BLaER1 treated with 17β-estradiol and CSF1 and Interleukin-3, amounts not matched to agents 10 nM and 100 nM (cell line): Measurements from ENCODE around the gene ACY1.

Source experiments
- H3K27ac ChIP-seq, 11 experiments: shearing (Covaris generic); formaldehyde crosslinking; 2 replicates each; pipeline ENCODE4 v1.8.1; 2022
- H3K27me3 ChIP-seq, 11 experiments: shearing (Covaris generic); formaldehyde crosslinking; 2 replicates each; pipeline ENCODE4 v1.8.1; 2022
- H3K36me3 ChIP-seq, 11 experiments: shearing (Covaris generic); formaldehyde crosslinking; 2 replicates each; pipeline ENCODE4 v1.8.1; 2022
- H3K4me1 ChIP-seq, 10 experiments: shearing (Covaris generic); formaldehyde crosslinking; 2 replicates each; pipeline ENCODE4 v1.8.1; 2022
- H3K4me2 ChIP-seq, 11 experiments: shearing (Covaris generic); formaldehyde crosslinking; 2 replicates each; pipeline ENCODE4 v1.8.1; 2022
- H3K4me3 ChIP-seq, 10 experiments: shearing (Covaris generic); formaldehyde crosslinking; 2 replicates each; pipeline ENCODE4 v1.8.1; 2022
- H3K9ac ChIP-seq, 11 experiments: shearing (Covaris generic); formaldehyde crosslinking; 2 replicates each; pipeline ENCODE4 v1.8.1; 2022
- H3K9me3 ChIP-seq, 11 experiments: shearing (Covaris generic); formaldehyde crosslinking; replicated peaks in 1 of 11; 2 replicates each; pipeline ENCODE4 v1.8.1; 2022
- H4K20me1 ChIP-seq, 11 experiments: shearing (Covaris generic); formaldehyde crosslinking; 2 replicates each; pipeline ENCODE4 v1.8.1; 2022
- Cebpa-rat ChIP-seq, 11 experiments: shearing (Covaris generic); IDR thresholded peaks; 2 replicates each; pipeline ENCODE4 v1.8.1; 2022

ACY1 gene

GRCh38 chr3:51966922-51967383 lies 16.4 kb upstream of the ACY1 start:
- Histone ChIP-seq H3K27ac (peak overlapping the region; percentile 35 to 95 (median 88); a peak in 21 of 22 replicates), H3K9me3 (no peaks in the 10 kb centered on the region), H3K36me3 (peaks cover 0 to 34% (median 6%) of the 10 kb centered on the region in 11 experiments; a peak in 7 of 22 replicates), H3K9ac (peak overlapping the region; percentile 80 to 95 (median 87)), H3K4me1 (peaks cover 50 to 92% (median 77%) of the 10 kb centered on the region in 10 experiments), H4K20me1 (peaks cover 0 to 56% (median 27%) of the 10 kb centered on the region in 11 experiments; a peak in 15 of 22 replicates), H3K4me2 (peak overlapping the region; percentile 76 to 99 (median 97)), H3K27me3 (no peaks in the 10 kb centered on the region), H3K4me3 (peak overlapping the region; percentile 67 to 79 (median 72))
- TF ChIP-seq Cebpa-rat (IDR thresholded peaks at IDR 0.05), result no peak

- Histone ChIP-seq H3K4me3 (peak within 1 kb of the TSS; percentile 67 to 79 (median 72)), H3K27me3 (no peaks in the 10 kb centered on the region), H4K20me1 (peaks cover 0 to 50% (median 25%) of the 10 kb centered on the region in 11 experiments; a peak in 14 of 22 replicates), H3K9me3 (no peaks in the 10 kb centered on the region), H3K27ac (peak within 1 kb of the TSS; percentile 48 to 95 (median 88); a peak in 21 of 22 replicates), H3K36me3 (peaks cover 0 to 36% (median 6%) of the 10 kb centered on the region in 11 experiments; a peak in 7 of 22 replicates), H3K4me1 (peaks cover 56 to 93% (median 81%) of the 10 kb centered on the region in 10 experiments), H3K9ac (peak within 1 kb of the TSS; percentile 80 to 95 (median 87)), H3K4me2 (peak within 1 kb of the TSS; percentile 93 to 100 (median 98))
- TF ChIP-seq Cebpa-rat (IDR thresholded peaks at IDR 0.05), result no peak
Measured at GRCh38 chr3:51967384-51968169, 15.8 kb upstream of the ACY1 start, which contains the start of gene PCBP4. Gene PCBP4 (minus strand): TSS chr3:51967454. CDS start chr3:51961240, 6,214 bp downstream.

GRCh38 chr3:51968170-51968775 lies 15.1 kb upstream of the ACY1 start:
- H3K4me1 ChIP-seq, result peaks cover 63 to 93% (median 87%) of the 10 kb centered on the region in 10 experiments
- H3K4me2 ChIP-seq, result peak overlapping the region; percentile 89 to 100 (median 98)
- no peaks in the 10 kb centered on the region for H3K9me3 ChIP-seq
- peak in 3 of 11 experiments; percentile 32 to 72 (median 44); a peak in 3 of 22 replicates for TF ChIP-seq Cebpa-rat (IDR thresholded peaks at IDR 0.05)
- peaks cover 0 to 36% (median 6%) of the 10 kb centered on the region in 11 experiments; a peak in 7 of 22 replicates for H3K36me3 ChIP-seq
- H4K20me1 ChIP-seq, result peaks cover 0 to 43% (median 18%) of the 10 kb centered on the region in 11 experiments; a peak in 12 of 22 replicates
- H3K9ac ChIP-seq, result peak overlapping the region; percentile 80 to 95 (median 86)
- peak overlapping the region; percentile 48 to 95 (median 88); a peak in 21 of 22 replicates for H3K27ac ChIP-seq
- H3K27me3 ChIP-seq, result no peaks in the 10 kb centered on the region
- peak overlapping the region; percentile 67 to 79 (median 72) for H3K4me3 ChIP-seq

- H3K27ac ChIP-seq, result peak overlapping the region in 8 of 11 experiments; percentile 39 to 95 (median 88); a peak in 15 of 22 replicates
- peak overlapping the region; percentile 89 to 100 (median 98) for H3K4me2 ChIP-seq
- peaks cover 0 to 36% (median 6%) of the 10 kb centered on the region in 11 experiments; a peak in 7 of 22 replicates for H3K36me3 ChIP-seq
- no peaks in the 10 kb centered on the region for H3K9me3 ChIP-seq
- H3K4me1 ChIP-seq, result peaks cover 66 to 91% (median 89%) of the 10 kb centered on the region in 10 experiments
- TF ChIP-seq Cebpa-rat (IDR thresholded peaks at IDR 0.05), result no peak
- peak overlapping the region in 4 of 10 experiments; percentile 71 to 78 (median 74); a peak in 4 of 20 replicates for H3K4me3 ChIP-seq
- peak overlapping the region in 8 of 11 experiments; percentile 42 to 95 (median 87); a peak in 13 of 22 replicates for H3K9ac ChIP-seq
- no peaks in the 10 kb centered on the region for H3K27me3 ChIP-seq
- peaks cover 0 to 35% (median 11%) of the 10 kb centered on the region in 11 experiments; a peak in 12 of 22 replicates for H4K20me1 ChIP-seq
Measured at GRCh38 chr3:51968883-51969678, 14.3 kb upstream of the ACY1 start.

- Histone ChIP-seq H3K4me2 (peak overlapping the region; percentile 89 to 100 (median 98); a peak in 21 of 22 replicates), H3K4me1 (peaks cover 73 to 91% (median 89%) of the 10 kb centered on the region in 10 experiments), H3K27ac (peak overlapping the region in 5 of 11 experiments; percentile 84 to 95 (median 94); a peak in 8 of 22 replicates), H3K36me3 (peaks cover 0 to 32% (median 6%) of the 10 kb centered on the region in 11 experiments; a peak in 7 of 22 replicates), H3K9ac (peak overlapping the region in 5 of 11 experiments; percentile 16 to 91 (median 38); a peak in 4 of 22 replicates), H3K4me3 (no peak overlapping the region), H3K27me3 (no peaks in the 10 kb centered on the region), H3K9me3 (no peaks in the 10 kb centered on the region), H4K20me1 (peaks cover 0 to 33% (median 7%) of the 10 kb centered on the region in 11 experiments; a peak in 12 of 22 replicates)
- no peak for TF ChIP-seq Cebpa-rat (IDR thresholded peaks at IDR 0.05)
Measured at GRCh38 chr3:51969841-51970240, 13.5 kb upstream of the ACY1 start.

- Histone ChIP-seq H3K4me1 (peaks cover 73 to 91% (median 88%) of the 10 kb centered on the region in 10 experiments), H3K4me3 (no peak overlapping the region), H3K27ac (peak overlapping the region in 4 of 11 experiments; percentile 26 to 95 (median 94); a peak in 8 of 22 replicates), H3K27me3 (no peaks in the 10 kb centered on the region), H4K20me1 (peaks cover 0 to 34% (median 5%) of the 10 kb centered on the region in 11 experiments; a peak in 11 of 22 replicates), H3K36me3 (peaks cover 0 to 29% (median 6%) of the 10 kb centered on the region in 11 experiments; a peak in 7 of 22 replicates), H3K4me2 (peak overlapping the region; percentile 5 to 98 (median 95); a peak in 20 of 22 replicates), H3K9ac (peak overlapping the region in 8 of 11 experiments; percentile 8 to 91 (median 31); a peak in 7 of 22 replicates), H3K9me3 (no peaks in the 10 kb centered on the region)
- TF ChIP-seq Cebpa-rat (IDR thresholded peaks at IDR 0.05), result no peak
Measured at GRCh38 chr3:51970606-51971300, 12.6 kb upstream of the ACY1 start.

- TF ChIP-seq Cebpa-rat (IDR thresholded peaks at IDR 0.05), result no peak
- H3K4me2 ChIP-seq, result peak overlapping the region; percentile 41 to 98 (median 95); a peak in 21 of 22 replicates
- H3K36me3 ChIP-seq, result peaks cover 0 to 29% (median 6%) of the 10 kb centered on the region in 11 experiments; a peak in 7 of 22 replicates
- peak overlapping the region in 5 of 11 experiments; percentile 4 to 95 (median 26); a peak in 6 of 22 replicates for H3K27ac ChIP-seq
- H3K9me3 ChIP-seq, result no peaks in the 10 kb centered on the region
- H3K27me3 ChIP-seq, result no peaks in the 10 kb centered on the region
- H3K9ac ChIP-seq, result peak overlapping the region in 8 of 11 experiments; percentile 8 to 48 (median 26); a peak in 10 of 22 replicates
- H3K4me3 ChIP-seq, result no peak overlapping the region
- peaks cover 0 to 40% (median 5%) of the 10 kb centered on the region in 11 experiments; a peak in 11 of 22 replicates for H4K20me1 ChIP-seq
- H3K4me1 ChIP-seq, result peaks cover 71 to 91% (median 88%) of the 10 kb centered on the region in 10 experiments
Measured at GRCh38 chr3:51971350-51971749, 12.0 kb upstream of the ACY1 start.
